GM21737 (cell line): ENCODE measurements around the gene DLG4.
"Not testable (repeated sequence)": the region's sequence is repeated elsewhere in the genome, so short reads cannot be mapped to it uniquely, and the experiment has no call there.

Source experiments
- ATAC-seq: cut with Tn5 transposase; IDR thresholded peaks from one replicate; pipeline ENCODE4 v1.9.1; 2021; ENCODE audit warnings: mild to moderate bottlenecking, moderate library complexity; ENCODE audit not compliant: unreplicated experiment

The DLG4 gene

GRCh38 chr17:7190276-7190917, 29.2 kb downstream of the DLG4 start:
- no peak for ATAC-seq

- ATAC-seq = no peak
Measured at GRCh38 chr17:7186241-7186640, 33.4 kb downstream of the DLG4 start.

GRCh38 chr17:7184647-7185046, 35.0 kb downstream of the DLG4 start:
- no peak for ATAC-seq

DNA sequence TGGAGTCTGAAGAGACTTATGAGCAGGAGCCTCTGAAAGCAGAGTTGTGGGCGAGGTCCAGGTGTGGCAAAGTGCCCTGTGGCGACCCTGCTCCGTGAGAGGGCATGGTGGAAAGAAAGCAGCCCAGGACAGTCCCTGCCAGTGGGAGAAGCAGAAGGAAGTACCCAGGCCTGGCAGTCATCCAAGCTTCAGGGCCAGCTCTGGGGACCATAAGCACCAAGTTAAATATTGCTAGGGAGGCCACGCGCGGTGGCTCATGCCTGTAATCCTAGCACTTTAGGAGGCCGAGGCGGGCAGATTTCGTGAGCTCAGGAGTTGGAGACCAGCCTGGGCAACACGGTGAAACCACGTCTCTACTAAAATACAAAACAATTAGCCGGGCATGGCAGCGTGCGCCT, 35.5 kb downstream of the DLG4 start:
- no peak for ATAC-seq

DNA sequence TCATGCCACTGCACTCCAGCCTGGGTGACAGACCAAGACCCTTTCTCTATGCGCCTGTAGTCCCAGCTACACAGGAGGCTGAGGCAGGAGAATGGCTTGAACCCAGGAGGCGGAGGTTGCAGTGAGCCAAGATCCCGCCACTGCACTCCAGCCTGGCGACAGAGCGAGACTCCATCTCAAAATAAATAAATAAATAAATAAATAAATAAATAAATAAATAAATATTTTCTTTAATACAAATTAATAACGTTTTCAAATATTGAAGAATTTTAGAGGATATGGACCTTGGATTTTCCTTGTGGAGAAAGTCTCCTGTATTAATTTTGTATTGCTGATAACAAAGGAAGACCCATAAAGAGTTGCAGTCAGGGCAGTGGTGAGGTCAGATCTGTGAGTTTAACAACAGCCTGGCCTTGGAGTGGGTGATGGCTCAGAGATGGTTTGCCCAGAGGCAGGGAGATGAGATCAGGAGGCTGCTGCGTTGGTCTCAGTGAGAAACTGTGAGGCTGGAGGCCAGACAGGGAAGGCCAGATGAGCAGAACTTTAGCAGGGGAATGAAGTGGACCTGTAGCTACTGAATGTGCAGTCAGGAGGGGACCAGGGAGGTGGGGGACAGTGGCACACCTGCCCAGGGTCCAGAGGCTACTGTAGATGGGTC, 36.1 kb downstream of the DLG4 start:
- no peak for ATAC-seq

GRCh38 chr17:7182101-7182500, 37.5 kb downstream of the DLG4 start:
- not testable (repeated sequence) for ATAC-seq

- ATAC-seq = no peak
Measured at GRCh38 chr17:7179317-7180254, 40.0 kb downstream of the DLG4 start, which contains the start of gene ASGR1. ASGR1 (minus strand) TSS chr17:7179370; CDS start chr17:7178563, 807 bp downstream.

- ATAC-seq = no peak
Measured at GRCh38 chr17:7178973-7179316, 40.7 kb downstream of the DLG4 start.

- no peak for ATAC-seq
Measured at GRCh38 chr17:7177954-7178477, 41.6 kb downstream of the DLG4 start.

DNA sequence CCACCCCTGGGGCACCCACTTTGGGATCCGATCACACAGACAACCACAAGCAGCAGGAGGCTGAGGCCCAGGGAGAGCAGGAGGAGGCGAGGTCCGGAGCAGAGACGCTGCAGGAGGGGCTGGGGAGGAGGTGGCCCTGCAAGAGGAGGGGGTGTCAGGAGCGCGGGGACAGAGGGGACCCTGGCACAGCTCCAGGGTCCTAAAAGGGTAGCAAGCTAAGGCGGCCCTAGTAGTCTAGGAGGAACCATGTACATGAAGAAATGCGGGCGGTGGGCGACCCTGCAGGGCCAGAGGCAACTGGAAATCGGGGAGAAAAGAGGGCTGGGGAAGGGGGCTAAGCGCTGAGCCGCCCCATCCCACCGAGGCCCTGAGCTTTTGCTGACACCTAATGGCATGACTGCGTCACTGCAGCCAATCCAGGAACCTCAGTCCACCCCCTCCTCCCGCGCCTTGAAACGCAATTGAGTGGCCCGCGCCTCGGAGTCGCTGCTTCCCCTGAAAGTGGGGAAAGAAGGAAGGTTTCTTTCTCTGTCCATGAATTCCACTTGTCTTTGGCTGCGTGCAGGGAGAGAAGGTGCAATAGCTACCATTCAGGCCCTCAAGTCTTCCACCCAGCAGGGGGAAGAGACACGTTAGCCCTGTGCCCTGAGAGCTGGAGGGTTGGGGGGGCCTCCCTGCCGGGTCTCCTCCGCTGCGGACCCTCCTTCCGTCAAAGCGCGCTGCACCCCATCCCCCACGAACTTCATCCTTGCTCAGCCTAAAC, 42.3 kb downstream of the DLG4 start:
- no peak for ATAC-seq

- no peak for ATAC-seq
Measured at GRCh38 chr17:7176841-7177190, 42.8 kb downstream of the DLG4 start.

DNA sequence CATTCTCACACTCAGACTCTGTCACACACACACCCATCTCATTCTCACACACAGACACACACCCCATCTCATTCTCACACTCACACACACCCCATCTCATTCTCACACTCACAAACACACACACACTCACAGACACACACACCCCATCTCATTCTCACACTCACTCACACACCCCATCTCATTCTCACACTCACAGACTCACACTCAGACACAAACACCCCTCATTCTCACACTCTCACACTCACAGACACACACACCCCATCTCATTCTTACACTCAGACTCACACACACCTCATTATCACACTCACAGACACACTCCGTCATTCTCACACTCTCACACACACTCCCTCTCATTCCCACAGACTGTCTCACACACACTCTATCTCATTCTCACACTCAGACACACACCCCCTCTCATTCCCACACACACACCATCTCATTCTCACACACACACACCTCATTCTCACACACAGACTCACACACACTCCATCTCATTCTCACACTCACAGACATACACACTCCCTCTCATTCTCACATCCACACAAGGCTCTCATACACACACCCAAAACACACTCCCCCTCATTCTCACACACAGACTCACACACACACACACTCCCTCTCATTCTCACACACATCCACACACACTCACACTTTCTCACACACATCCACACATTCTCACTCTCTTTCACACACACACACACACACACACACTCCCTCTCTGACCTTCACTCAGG, 43.4 kb downstream of the DLG4 start:
- ATAC-seq = no peak

- ATAC-seq = no peak
Measured at GRCh38 chr17:7175330-7175733, 44.3 kb downstream of the DLG4 start.

- no peak for ATAC-seq
Measured at GRCh38 chr17:7174603-7175326, 44.9 kb downstream of the DLG4 start.

GRCh38 chr17:7173687-7174602, 45.7 kb downstream of the DLG4 start:
- ATAC-seq = no peak

- not testable (repeated sequence) for ATAC-seq
Measured at GRCh38 chr17:7172522-7173191, 47.0 kb downstream of the DLG4 start.

DNA sequence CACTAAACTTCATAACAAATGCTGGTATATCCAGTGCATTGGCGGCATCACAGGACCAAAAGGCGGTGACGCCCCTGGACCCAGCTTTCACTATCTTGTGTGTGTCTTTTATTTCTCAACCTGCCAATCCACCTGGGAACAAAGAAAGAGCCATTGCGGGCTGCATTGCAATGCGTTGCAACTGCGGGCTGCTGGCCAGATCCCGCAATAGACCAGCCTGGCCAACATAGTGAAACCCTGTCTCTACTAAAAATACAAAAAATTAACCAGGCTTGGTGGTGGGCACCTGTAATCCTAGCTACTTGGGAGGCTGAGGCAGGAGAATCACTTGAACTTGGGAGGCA, 50.1 kb downstream of the DLG4 start:
- not testable (repeated sequence) for ATAC-seq
